Suprapubic skin (tissue), 4 donors: ENCODE measurements around the gene IGF2BP2. TPM values are rescaled to one million over a fixed set of nuclear protein-coding genes. Genes with fewer than 3 reads are reported as not detected.

Experiments used
- DNase-seq, 2 donors: peaks; one replicate each; pipeline ENCODE4 v3.0.0-alpha.2; 2019; ENCODE audit warnings: low spot score in 2 of 2
- H3K27ac ChIP-seq: fragments of 200-600 bp; sonication (generic); one replicate; pipeline ENCODE4 v1.5.1; 2019
- H3K27me3 ChIP-seq: fragments of 200-600 bp; sonication (generic); one replicate; pipeline ENCODE4 v1.5.1; 2019
- H3K36me3 ChIP-seq: fragments of 200-600 bp; sonication (generic); one replicate; pipeline ENCODE4 v1.5.1; 2019
- H3K4me1 ChIP-seq: fragments of 200-600 bp; sonication (generic); one replicate; pipeline ENCODE4 v1.5.1; 2019
- H3K4me3 ChIP-seq: fragments of 200-600 bp; sonication (generic); one replicate; pipeline ENCODE4 v1.5.1; 2019; ENCODE audit warnings: mild to moderate bottlenecking
- H3K9me3 ChIP-seq: fragments of 200-600 bp; sonication (generic); one replicate; pipeline ENCODE4 v1.5.1; 2019
- CTCF ChIP-seq, 2 donors: fragments of 200-600 bp in 1 of 2; fragments of 450-650 bp in 1 of 2; sonication (generic) in 1 of 2; IDR thresholded peaks; one replicate each; pipeline ENCODE4 v1.5.1; 2016 to 2019; ENCODE audit warnings: antibody characterized with exemption in 2 of 2, mild to moderate bottlenecking in 1 of 2, moderate library complexity in 1 of 2
- EP300 ChIP-seq: sonication (generic); formaldehyde crosslinking; IDR thresholded peaks from one replicate; pipeline ENCODE4 v1.6.1; 2017; ENCODE audit warnings: antibody characterized with exemption
- POLR2A ChIP-seq, 2 donors: fragments of 450-650 bp; IDR thresholded peaks; one replicate each; pipeline ENCODE4 v1.6.1; 2017; ENCODE audit warnings: antibody characterized with exemption in 2 of 2, mild to moderate bottlenecking in 2 of 2, moderate library complexity in 2 of 2
- POLR2AphosphoS5 ChIP-seq, 3 donors: sonication (generic); formaldehyde crosslinking; IDR thresholded peaks; one replicate each; pipeline ENCODE4 v1.6.1; 2017; ENCODE audit warnings: antibody characterized with exemption in 3 of 3
- WGBS: methylation state at CpG from one replicate; pipeline ENCODE4 v1.1.5; 2018; 5-methylcytosine and 5-hydroxymethylcytosine counted together
- total RNA-seq, 4 donors: library from RNA; depleted of rRNA; stranded (reverse); fragments of >200 nt; gene quantifications; one replicate each; pipeline ENCODE4 v1.1.0, GENCODE V29; 2016

IGF2BP2 gene
- total RNA-seq, 4 donors from 2014 or later: 7.6 to 29.9 (median 8.4) TPM

- Histone ChIP-seq H3K27ac (no peak overlapping the region), H3K4me1 (peaks cover 17% of the 10 kb centered on the region), H3K27me3 (no peaks in the 10 kb centered on the region), H3K36me3 (no peaks in the 10 kb centered on the region), H3K9me3 (no peaks in the 10 kb centered on the region), H3K4me3 (no peak overlapping the region)
- WGBS: 33% methylated on average over 8 of the region's 8 CpGs
- no peak for DNase-seq
- TF ChIP-seq POLR2AphosphoS5 (IDR thresholded peaks at IDR 0.05) (no peak), EP300 (no peak), CTCF (IDR thresholded peaks at IDR 0.05) (no peak), POLR2A (IDR thresholded peaks at IDR 0.05) (no peak)
Measured at GRCh38 chr3:185715091-185715490, 109.8 kb downstream of the IGF2BP2 start.

GRCh38 chr3:185714085-185714484 lies 110.8 kb downstream of the IGF2BP2 start:
- TF ChIP-seq POLR2AphosphoS5 (IDR thresholded peaks at IDR 0.05) (no peak), POLR2A (IDR thresholded peaks at IDR 0.05) (no peak), EP300 (no peak)
- Histone ChIP-seq H3K36me3 (no peaks in the 10 kb centered on the region), H3K27me3 (no peaks in the 10 kb centered on the region), H3K4me3 (no peak overlapping the region), H3K9me3 (no peaks in the 10 kb centered on the region), H3K27ac (no peak overlapping the region), H3K4me1 (peaks cover 17% of the 10 kb centered on the region)
- WGBS: 93% methylated on average over 2 of the region's 2 CpGs
- no peak for DNase-seq

GRCh38 chr3:185713015-185713414 lies 111.8 kb downstream of the IGF2BP2 start:
- H3K27me3 ChIP-seq: no peaks in the 10 kb centered on the region
- H3K27ac ChIP-seq: no peak overlapping the region
- no peak for TF ChIP-seq EP300
- TF ChIP-seq POLR2AphosphoS5 (IDR thresholded peaks at IDR 0.05): no peak
- no peak for TF ChIP-seq CTCF (IDR thresholded peaks at IDR 0.05)
- TF ChIP-seq POLR2A (IDR thresholded peaks at IDR 0.05): no peak
- H3K4me3 ChIP-seq: no peak overlapping the region
- 94% methylated on average over 1 of the region's 1 CpG for WGBS
- no peaks in the 10 kb centered on the region for H3K9me3 ChIP-seq
- H3K36me3 ChIP-seq: no peaks in the 10 kb centered on the region
- peaks cover 17% of the 10 kb centered on the region for H3K4me1 ChIP-seq
- no peak for DNase-seq

GRCh38 chr3:185712337-185712736 lies 112.5 kb downstream of the IGF2BP2 start:
- Histone ChIP-seq H3K27me3 (no peaks in the 10 kb centered on the region), H3K4me3 (no peak overlapping the region), H3K9me3 (no peaks in the 10 kb centered on the region), H3K27ac (no peak overlapping the region), H3K4me1 (peaks cover 12% of the 10 kb centered on the region), H3K36me3 (no peaks in the 10 kb centered on the region)
- DNase-seq: no peak
- 82% methylated on average over 3 of the region's 3 CpGs for WGBS
- TF ChIP-seq POLR2AphosphoS5 (IDR thresholded peaks at IDR 0.05) (no peak), EP300 (no peak), POLR2A (IDR thresholded peaks at IDR 0.05) (no peak), CTCF (IDR thresholded peaks at IDR 0.05) (no peak)

- 57% methylated on average over 8 of the region's 8 CpGs for WGBS
- Histone ChIP-seq H3K4me3 (no peak overlapping the region), H3K4me1 (peaks cover 6% of the 10 kb centered on the region), H3K9me3 (no peaks in the 10 kb centered on the region), H3K27ac (no peak overlapping the region), H3K36me3 (no peaks in the 10 kb centered on the region), H3K27me3 (no peaks in the 10 kb centered on the region)
- no peak for DNase-seq
- no peak for TF ChIP-seq POLR2A (IDR thresholded peaks at IDR 0.05)
- no peak for TF ChIP-seq EP300
- TF ChIP-seq CTCF (IDR thresholded peaks at IDR 0.05): no peak
- TF ChIP-seq POLR2AphosphoS5 (IDR thresholded peaks at IDR 0.05): no peak
Measured at GRCh38 chr3:185711255-185711870, 113.5 kb downstream of the IGF2BP2 start.
